GM21619 (cell line): ENCODE measurements around the gene PDGFRB.

Source experiments
- ATAC-seq: cut with Tn5 transposase; IDR thresholded peaks from one replicate; pipeline ENCODE4 v1.9.1; 2021; ENCODE audit not compliant: unreplicated experiment

Gene PDGFRB

DNA sequence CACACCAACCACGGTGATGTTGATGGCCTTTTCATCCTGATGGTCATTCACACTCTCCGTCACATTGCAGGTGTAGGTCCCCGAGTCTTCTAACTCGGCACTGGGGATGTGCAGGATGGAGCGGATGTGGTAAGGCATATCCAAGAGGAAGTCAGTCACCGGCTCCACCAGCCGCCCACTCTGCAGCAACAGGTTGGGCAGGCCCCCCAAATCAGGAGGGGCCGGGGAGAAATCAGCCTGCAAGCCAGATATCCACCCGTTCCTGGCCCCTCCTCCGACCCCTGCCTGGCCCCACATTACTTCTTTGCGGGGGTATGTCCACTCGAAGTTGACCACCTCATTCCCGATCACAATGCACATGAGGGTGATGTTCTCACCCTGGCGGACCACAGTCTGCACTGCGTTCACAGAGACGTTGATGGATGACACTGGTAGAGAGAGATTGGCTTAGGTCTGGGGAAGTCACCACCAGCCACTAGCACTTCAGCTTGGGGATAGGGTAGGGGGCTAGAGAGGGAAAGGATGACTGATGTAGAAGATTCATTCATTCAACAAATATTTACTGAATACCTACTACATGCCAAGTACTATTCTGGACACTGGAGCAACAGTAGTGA lies 22.0 kb downstream of the PDGFRB start:
- no peak for ATAC-seq

DNA sequence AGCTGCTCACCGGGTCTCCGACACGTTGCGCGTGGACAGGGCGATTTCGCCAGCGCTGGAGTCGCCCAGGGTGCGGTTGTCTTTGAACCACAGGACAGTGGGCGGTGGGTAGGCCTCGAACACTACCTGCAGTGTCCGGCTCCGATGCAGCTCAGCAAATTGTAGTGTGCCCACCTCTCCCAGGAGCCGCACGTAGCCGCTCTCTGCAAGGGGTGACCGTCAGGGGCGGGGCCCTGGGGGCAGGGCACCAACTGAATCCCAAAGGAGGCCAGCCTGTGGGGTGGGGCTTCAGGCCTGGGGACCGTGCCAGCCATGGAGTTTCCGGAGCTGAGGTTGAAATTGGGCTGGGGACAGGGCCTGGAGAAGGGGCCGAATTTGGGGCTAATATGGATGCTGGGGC lies 22.9 kb downstream of the PDGFRB start:
- ATAC-seq, result no peak

GRCh38 chr5:150131978-150132694 lies 23.5 kb downstream of the PDGFRB start:
- ATAC-seq, result no peak

- ATAC-seq, result no peak
These were observed 24.2 kb downstream of the PDGFRB start for GRCh38 chr5:150131461-150131860.

GRCh38 chr5:150130493-150130922 lies 25.1 kb downstream of the PDGFRB start:
- ATAC-seq, result no peak

GRCh38 chr5:150129813-150130492 lies 25.7 kb downstream of the PDGFRB start:
- peak; percentile 55 for ATAC-seq

GRCh38 chr5:150129454-150129812 lies 26.2 kb downstream of the PDGFRB start:
- ATAC-seq, result no peak

GRCh38 chr5:150126921-150127265 lies 28.8 kb downstream of the PDGFRB start:
- no peak for ATAC-seq

- no peak for ATAC-seq
These were observed 29.3 kb downstream of the PDGFRB start for GRCh38 chr5:150126199-150126920.

DNA sequence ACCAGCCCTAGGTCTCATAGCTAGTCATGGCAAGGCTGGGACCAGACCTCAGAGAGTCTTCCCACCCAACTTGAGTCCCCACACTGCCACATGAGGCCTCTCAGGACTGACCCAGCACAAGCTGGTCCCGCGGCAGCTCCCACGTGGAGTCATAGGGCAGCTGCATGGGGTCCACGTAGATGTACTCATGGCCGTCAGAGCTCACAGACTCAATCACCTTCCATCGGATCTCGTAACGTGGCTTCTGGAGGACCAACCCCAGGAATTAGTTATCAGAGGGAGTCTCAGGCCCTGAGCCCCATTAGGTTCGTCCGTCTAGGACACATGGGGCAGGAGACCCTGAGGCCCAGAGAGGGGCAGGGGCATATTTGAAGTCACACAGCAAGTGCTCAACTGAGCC lies 30.3 kb downstream of the PDGFRB start:
- no peak for ATAC-seq

- no peak for ATAC-seq
These were observed 31.0 kb downstream of the PDGFRB start for GRCh38 chr5:150124596-150124995.

DNA sequence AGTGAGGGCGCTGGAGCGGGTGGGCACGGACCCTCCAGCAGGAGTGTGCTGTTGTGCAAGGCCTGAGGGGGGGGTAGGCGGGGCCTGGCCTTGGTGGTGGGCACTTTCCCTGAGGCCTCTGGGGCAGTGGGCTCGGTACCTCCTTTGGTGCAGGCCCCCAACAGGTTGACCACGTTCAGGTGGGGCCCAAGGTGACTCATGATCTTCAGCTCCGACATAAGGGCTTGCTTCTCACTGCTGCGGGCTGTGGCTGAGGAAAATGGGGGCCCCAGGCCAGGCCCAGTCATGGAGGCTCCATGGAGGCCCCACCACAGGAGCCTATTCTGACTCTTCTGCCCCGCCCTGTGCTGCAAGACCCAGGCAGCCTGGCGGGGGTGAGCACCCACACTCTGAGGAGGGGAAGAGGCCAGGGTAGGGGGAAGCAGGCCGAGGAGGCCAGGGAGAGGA lies 31.5 kb downstream of the PDGFRB start:
- ATAC-seq, result no peak

DNA sequence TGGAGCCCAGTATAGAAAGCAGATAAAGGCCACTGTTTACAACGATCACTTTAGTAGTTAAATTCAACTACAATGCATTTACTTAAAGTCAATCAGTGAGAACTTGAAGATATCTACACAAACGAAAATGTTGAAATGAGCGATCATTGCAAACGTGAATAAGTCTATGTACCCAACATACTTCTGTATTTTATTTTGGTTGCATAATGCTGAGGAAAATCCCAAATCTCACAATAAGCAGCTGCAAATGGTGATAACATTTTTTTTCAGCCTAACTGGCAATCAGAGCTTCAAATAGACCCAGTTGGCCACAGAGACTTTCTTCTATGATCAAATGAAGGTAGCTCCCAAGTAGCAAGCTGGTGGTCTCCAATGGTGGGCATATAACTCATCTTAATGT lies 32.1 kb downstream of the PDGFRB start:
- no peak for ATAC-seq

GRCh38 chr5:150122536-150123481 lies 32.8 kb downstream of the PDGFRB start:
- no peak for ATAC-seq

DNA sequence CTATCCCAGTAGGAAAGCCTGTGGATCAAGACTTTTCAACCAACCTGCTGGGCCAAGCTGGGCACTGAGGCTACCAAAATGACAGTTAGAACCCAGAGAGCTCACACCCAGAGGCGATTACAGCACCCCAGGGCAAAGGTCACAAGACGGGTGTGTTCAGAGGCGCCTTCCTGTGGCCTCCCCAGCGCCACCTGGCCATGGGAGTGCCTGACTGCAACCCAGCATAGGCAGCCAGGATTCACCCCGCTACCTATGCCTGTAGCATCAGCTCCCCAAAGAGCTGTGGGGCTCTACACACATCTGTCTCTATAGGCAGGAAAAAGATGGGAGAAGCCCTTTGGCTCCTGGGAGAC lies 33.5 kb downstream of the PDGFRB start:
- ATAC-seq, result peak; percentile 59

DNA sequence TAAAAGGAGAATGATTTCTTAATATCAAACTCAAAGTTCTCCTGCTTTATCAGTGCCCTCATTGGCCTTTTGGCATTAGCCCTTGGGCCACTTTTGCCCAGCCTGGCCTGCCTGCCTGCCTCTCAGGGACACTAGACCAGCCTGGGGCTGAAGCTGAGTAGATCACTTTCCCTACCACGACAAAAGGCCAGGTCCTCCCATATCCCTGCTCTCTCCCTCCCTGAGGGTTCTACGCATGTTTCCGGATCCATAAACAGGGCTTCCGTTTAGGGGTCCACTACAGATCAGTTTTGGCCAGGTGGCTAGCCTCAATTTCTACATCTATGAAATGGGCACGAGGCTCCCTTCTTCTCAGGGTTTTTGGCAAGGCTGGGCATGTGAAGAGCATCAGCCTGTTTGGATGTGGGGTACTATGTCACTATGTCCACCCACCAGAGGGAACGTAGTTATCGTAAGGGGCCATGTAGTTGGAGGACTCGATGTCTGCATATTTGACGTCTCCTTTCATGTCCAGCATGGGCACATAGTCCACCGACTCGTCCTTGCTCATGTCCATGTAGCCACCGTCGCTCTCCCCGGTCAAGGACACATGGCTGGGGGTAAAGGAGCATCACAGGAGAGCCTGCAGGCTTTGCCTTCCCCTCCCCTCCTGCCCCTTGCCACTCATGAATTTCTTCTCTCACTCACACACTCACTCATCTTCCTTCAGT lies 34.0 kb downstream of the PDGFRB start:
- no peak for ATAC-seq

DNA sequence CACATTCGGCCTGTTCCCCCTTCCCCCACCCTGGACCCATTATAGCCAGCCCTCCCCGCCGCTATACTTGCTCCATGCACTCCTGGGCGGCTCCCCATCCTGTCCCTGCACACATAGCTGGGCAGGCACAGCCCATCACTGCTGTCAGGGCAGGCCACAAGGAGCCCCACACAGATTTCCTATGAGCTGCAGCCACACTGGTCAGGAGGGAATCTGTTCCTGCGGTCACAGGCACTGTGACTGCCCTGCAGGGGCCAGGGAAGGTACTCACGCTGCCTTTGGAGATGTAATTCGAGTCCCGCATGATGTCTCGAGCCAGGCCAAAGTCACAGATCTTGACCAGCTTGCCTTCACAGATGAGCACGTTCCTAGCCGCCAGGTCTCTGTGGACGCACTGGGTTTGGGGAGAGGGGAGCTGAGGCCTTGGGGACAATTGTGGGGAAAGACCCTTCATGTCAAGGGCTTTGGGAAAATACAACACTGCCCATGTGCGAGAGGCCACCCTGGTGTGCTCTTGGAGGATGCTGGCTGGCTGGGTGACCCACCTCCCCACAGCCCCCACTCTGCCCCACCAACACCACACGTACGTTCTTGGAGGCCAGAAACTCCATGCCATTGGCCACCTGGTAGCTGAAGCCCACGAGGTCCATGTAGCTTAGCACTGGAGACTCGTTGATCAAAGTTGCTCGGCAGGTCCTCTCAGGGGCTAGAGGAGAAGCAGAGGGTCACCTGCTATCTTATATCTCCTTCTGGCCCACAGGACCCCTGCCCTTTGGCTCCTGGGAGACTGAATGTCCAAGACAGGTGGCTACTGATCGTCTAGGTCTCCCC lies 34.8 kb downstream of the PDGFRB start:
- ATAC-seq, result no peak

- ATAC-seq, result no peak
These were observed 35.6 kb downstream of the PDGFRB start for GRCh38 chr5:150120062-150120441.

DNA sequence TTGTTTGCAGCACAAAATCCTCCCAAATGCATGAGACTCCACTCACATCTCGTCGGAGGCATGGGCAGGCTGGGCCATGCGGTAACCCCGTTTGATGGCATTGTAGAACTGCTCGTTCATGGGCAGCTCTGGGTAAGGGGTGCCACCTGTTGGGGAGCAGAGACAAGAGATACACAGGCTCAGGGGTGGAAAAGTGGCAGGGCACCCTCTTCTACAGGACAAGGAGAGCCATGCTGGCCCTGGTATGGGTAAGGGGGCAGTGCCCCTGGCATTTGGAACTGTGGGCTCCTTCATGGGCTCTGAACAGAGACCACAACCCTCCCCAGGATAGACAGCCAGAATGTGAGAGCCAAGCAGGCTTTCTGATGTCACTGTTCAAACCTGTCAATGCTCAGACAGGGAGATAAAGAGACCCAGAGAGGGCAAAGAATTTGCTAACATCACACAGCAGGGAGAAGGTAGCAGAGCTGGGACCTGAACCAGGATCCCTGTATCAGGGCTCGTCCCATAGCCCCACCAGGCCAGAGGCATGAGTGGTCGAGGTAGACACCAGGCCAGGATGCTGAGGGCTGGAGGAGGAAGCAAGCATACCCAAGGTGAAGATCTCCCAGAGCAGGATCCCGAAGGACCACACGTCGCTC lies 36.1 kb downstream of the PDGFRB start:
- ATAC-seq, result no peak
